Measurements from ENCODE around the gene MRPL36. TPM values are rescaled to one million over a fixed set of nuclear protein-coding genes. Genes with fewer than 3 reads are reported as not detected.

Gene MRPL36
- polyA plus RNA-seq, 1 donor (not counting 4 experiments of a cell fraction or from before 2014, with no cell fraction given): 121 TPM

- Histone ChIP-seq H3K79me2 (ENCODE audit: control insufficient read depth, insufficient read depth, low read length) (no peaks in the 10 kb centered on the region), H3K4me1 (ENCODE audit: control insufficient read depth, extremely low read depth, insufficient read depth, low read length) (no peaks in the 10 kb centered on the region), H3K4me2 (ENCODE audit: control insufficient read depth, extremely low read depth, insufficient read depth, low read depth, low read length) (no peak overlapping the region), H3K9me3 (ENCODE audit: control insufficient read depth, low read depth, low read length) (peaks cover 1% of the 10 kb centered on the region), H3K9ac (ENCODE audit: control insufficient read depth, extremely low read depth, insufficient read depth, low read length) (no peak overlapping the region), H3K27me3 (ENCODE audit: control insufficient read depth, extremely low read depth, insufficient read depth, low read length) (no peaks in the 10 kb centered on the region), H4K20me1 (ENCODE audit: control insufficient read depth, extremely low read depth, insufficient read depth, low read length) (no peaks in the 10 kb centered on the region), H3K4me3 (ENCODE audit: control insufficient read depth in 2 of 3, extremely low read depth in 1 of 3, insufficient read depth in 2 of 3, low read depth in 1 of 3, low read length in 3 of 3) (no peak overlapping the region), H2AFZ (ENCODE audit: control insufficient read depth, low read length) (no peak overlapping the region), H3K27ac (ENCODE audit: control insufficient read depth, insufficient read depth, low read length) (no peak overlapping the region), H3K9me1 (ENCODE audit: control insufficient read depth, extremely low read depth, insufficient read depth, low read length) (no peaks in the 10 kb centered on the region), H3K36me3 (ENCODE audit: control insufficient read depth in 2 of 2, extremely low read depth in 1 of 2, insufficient read depth in 2 of 2, low read length in 2 of 2) (no peaks in the 10 kb centered on the region)
- DNase-seq (ENCODE audit: low read depth, low spot score) (no peak), FAIRE-seq (no peak)
- dilution Hi-C loops (cut with MboI; ENCODE audit: extremely low pct_ligation_motif_present, low sequenced_read_pairs): no loop called here
- TF ChIP-seq CTCF (optimal IDR thresholded peaks at IDR 0.05 in 1 of 3, IDR thresholded peaks at IDR 0.05 in 1 of 3, conservative IDR thresholded peaks at IDR 0.05 in 1 of 3; ENCODE audit: extremely low read depth in 1 of 3, insufficient read depth in 2 of 3, low read length in 3 of 3) (no peak), EZH2 (IDR thresholded peaks at IDR 0.05; ENCODE audit: low read length) (no peak)
Observed at GRCh38 chr5:1750469-1750868, 49.2 kb downstream of the MRPL36 start.

DNA sequence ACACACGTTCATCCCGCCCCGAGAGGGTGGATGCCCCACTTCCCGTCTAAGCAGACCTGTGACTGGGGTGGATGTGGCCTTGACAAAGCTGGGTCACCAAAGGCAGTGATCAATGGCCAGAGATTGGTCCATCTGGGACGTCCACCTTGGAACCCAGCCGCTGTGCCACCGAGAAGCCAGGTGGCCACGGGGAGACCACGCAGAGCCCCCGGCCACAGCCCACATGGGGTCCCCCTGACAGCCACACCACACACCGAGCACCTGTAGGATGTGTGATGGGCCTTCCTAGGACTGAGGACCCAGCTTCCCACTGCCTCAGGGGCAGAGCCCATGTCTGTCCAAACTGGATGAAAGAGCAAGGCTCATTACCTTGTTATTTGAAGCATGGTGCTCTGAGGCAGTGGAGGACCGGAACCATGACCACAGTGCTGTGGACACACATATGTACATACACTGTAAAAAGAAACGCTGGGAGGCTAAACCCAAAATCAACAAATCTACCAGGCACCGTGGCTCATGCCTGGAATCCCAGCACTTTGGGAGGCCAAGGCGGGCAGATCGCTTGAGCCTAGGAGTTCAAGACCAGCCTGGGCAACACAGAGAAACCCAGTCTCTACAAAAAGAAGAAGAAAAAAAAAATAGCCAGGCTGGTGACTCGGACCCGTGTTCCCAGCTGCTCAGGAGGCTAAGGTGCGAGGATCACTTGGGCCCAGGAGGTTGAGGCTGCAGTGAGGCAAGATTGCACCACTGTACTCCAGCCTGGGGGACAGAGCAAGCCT lies 50.1 kb downstream of the MRPL36 start:
- no peak overlapping the region for H3K9ac ChIP-seq (ENCODE audit: control insufficient read depth, extremely low read depth, insufficient read depth, low read length)
- H3K27me3 ChIP-seq (ENCODE audit: control insufficient read depth, extremely low read depth, insufficient read depth, low read length): no peaks in the 10 kb centered on the region
- no peaks in the 10 kb centered on the region for H3K36me3 ChIP-seq (ENCODE audit: control insufficient read depth in 2 of 2, extremely low read depth in 1 of 2, insufficient read depth in 2 of 2, low read length in 2 of 2)
- H2AFZ ChIP-seq (ENCODE audit: control insufficient read depth, low read length): no peak overlapping the region
- no peaks in the 10 kb centered on the region for H4K20me1 ChIP-seq (ENCODE audit: control insufficient read depth, extremely low read depth, insufficient read depth, low read length)
- dilution Hi-C loops (cut with MboI; ENCODE audit: extremely low pct_ligation_motif_present, low sequenced_read_pairs): no loop called here
- H3K9me3 ChIP-seq (ENCODE audit: control insufficient read depth, low read depth, low read length): peaks cover 1% of the 10 kb centered on the region
- H3K4me1 ChIP-seq (ENCODE audit: control insufficient read depth, extremely low read depth, insufficient read depth, low read length): no peaks in the 10 kb centered on the region
- no peak overlapping the region for H3K4me3 ChIP-seq (ENCODE audit: control insufficient read depth in 2 of 3, extremely low read depth in 1 of 3, insufficient read depth in 2 of 3, low read depth in 1 of 3, low read length in 3 of 3)
- TF ChIP-seq EZH2 (IDR thresholded peaks at IDR 0.05; ENCODE audit: low read length) (no peak), CTCF (optimal IDR thresholded peaks at IDR 0.05 in 1 of 3, IDR thresholded peaks at IDR 0.05 in 1 of 3, conservative IDR thresholded peaks at IDR 0.05 in 1 of 3; ENCODE audit: extremely low read depth in 1 of 3, insufficient read depth in 2 of 3, low read length in 3 of 3) (no peak)
- no peaks in the 10 kb centered on the region for H3K79me2 ChIP-seq (ENCODE audit: control insufficient read depth, insufficient read depth, low read length)
- H3K4me2 ChIP-seq (ENCODE audit: control insufficient read depth, extremely low read depth, insufficient read depth, low read depth, low read length): no peak overlapping the region
- no peaks in the 10 kb centered on the region for H3K9me1 ChIP-seq (ENCODE audit: control insufficient read depth, extremely low read depth, insufficient read depth, low read length)
- DNase-seq (ENCODE audit: low read depth, low spot score) (no peak), FAIRE-seq (no peak)
- no peak overlapping the region for H3K27ac ChIP-seq (ENCODE audit: control insufficient read depth, insufficient read depth, low read length)

Data from keratinocyte (primary cell).